GM23338 (cell line): ENCODE measurements around the gene AJUBA. TPM values are rescaled to one million over a fixed set of nuclear protein-coding genes. Genes with fewer than 3 reads are reported as not detected.

Experiments used
- ATAC-seq: fragments of 200-7000 bp; cut with Tn5 transposase; 3 replicates; pipeline ENCODE4 v1.9.1; 2020
- DNase-seq: peaks from one replicate; pipeline ENCODE4 v3.0.0-alpha.2; 2015; ENCODE audit warnings: low spot score
- H2AFZ ChIP-seq: fragments of 200-600 bp; sonication (generic); 2 replicates; pipeline ENCODE4 v1.8.0; 2016; ENCODE audit warnings: antibody characterized with exemption, mild to moderate bottlenecking, moderate library complexity
- H3F3A ChIP-seq: fragments of 200-600 bp; sonication (generic); replicated peaks from 2 replicates; pipeline ENCODE4 v1.8.0; 2017; ENCODE audit warnings: antibody characterized with exemption, mixed run types, low read depth
- H3K27ac ChIP-seq: fragments of 200-600 bp; sonication (generic); 2 replicates; pipeline ENCODE4 v1.6.1; 2016; ENCODE audit warnings: low read depth
- H3K27me3 ChIP-seq: fragments of 200-600 bp; sonication (generic); 2 replicates; pipeline ENCODE4 v1.8.0; 2016; ENCODE audit warnings: mild to moderate bottlenecking, mixed run types, moderate library complexity; ENCODE audit not compliant: insufficient read depth
- H3K36me3 ChIP-seq: fragments of 200-600 bp; sonication (generic); 2 replicates; pipeline ENCODE4 v1.8.0; 2016; ENCODE audit warnings: mild to moderate bottlenecking; ENCODE audit not compliant: insufficient read depth
- H3K4me1 ChIP-seq: fragments of 200-600 bp; sonication (generic); 2 replicates; pipeline ENCODE4 v1.8.0; 2016; ENCODE audit warnings: mild to moderate bottlenecking, moderate library complexity; ENCODE audit not compliant: insufficient read depth
- H3K4me2 ChIP-seq: fragments of 200-600 bp; sonication (generic); 2 replicates; pipeline ENCODE4 v1.7.1; 2017; ENCODE audit warnings: mixed run types
- H3K4me3 ChIP-seq: fragments of 200-600 bp; sonication (generic); 2 replicates; pipeline ENCODE4 v1.6.1; 2016; ENCODE audit warnings: mixed run types
- H3K79me2 ChIP-seq: fragments of 200-600 bp; sonication (generic); replicated peaks from 2 replicates; pipeline ENCODE4 v1.8.0; 2017; ENCODE audit warnings: mild to moderate bottlenecking; ENCODE audit not compliant: insufficient read depth
- H3K9me2 ChIP-seq: fragments of 200-600 bp; sonication (generic); 2 replicates; pipeline ENCODE4 v1.8.0; 2017; ENCODE audit not compliant: insufficient read depth
- H4K20me1 ChIP-seq: fragments of 200-600 bp; sonication (generic); replicated peaks from 2 replicates; pipeline ENCODE4 v1.8.0; 2017; ENCODE audit warnings: mild to moderate bottlenecking; ENCODE audit not compliant: insufficient read depth
- H3K27ac Mint-ChIP-seq: 2 replicates; pipeline ENCODE4 v1.8.0; 2020; ENCODE audit warnings: inconsistent platforms, mild to moderate bottlenecking, moderate library complexity, mixed read lengths
- H3K27me3 Mint-ChIP-seq: 3 replicates; pipeline ENCODE4 v1.8.0; 2022; ENCODE audit warnings: low read depth, mild to moderate bottlenecking, moderate library complexity, mixed read lengths, inconsistent platforms; ENCODE audit not compliant: insufficient read depth, poor library complexity
- H3K36me3 Mint-ChIP-seq: 3 replicates; pipeline ENCODE4 v1.8.0; 2021; ENCODE audit warnings: low read depth, mild to moderate bottlenecking, inconsistent platforms, moderate library complexity, mixed read lengths
- H3K4me1 Mint-ChIP-seq: 3 replicates; pipeline ENCODE4 v1.8.0; 2020; ENCODE audit warnings: mild to moderate bottlenecking, inconsistent platforms, mixed read lengths
- H3K4me3 Mint-ChIP-seq: 3 replicates; pipeline ENCODE4 v1.8.0; 2021; ENCODE audit warnings: moderate library complexity, mild to moderate bottlenecking, inconsistent platforms, mixed read lengths
- H3K9me3 Mint-ChIP-seq: 3 replicates; pipeline ENCODE4 v1.8.0; 2020; ENCODE audit warnings: moderate library complexity, mild to moderate bottlenecking, inconsistent platforms, mixed read lengths
- CREB1 ChIP-seq: fragments of 250-450 bp; sonication (Bioruptor Pico); IDR thresholded peaks from 2 replicates; pipeline ENCODE4 v1.5.0; 2020; ENCODE audit warnings: low read depth, mild to moderate bottlenecking, moderate library complexity
- JUNB ChIP-seq: IDR thresholded peaks from one replicate; pipeline ENCODE4 v1.6.1; 2016; ENCODE audit warnings: antibody characterized with exemption; ENCODE audit not compliant: unreplicated experiment
- polyA plus RNA-seq: library from polyadenylated mRNA; unstranded; fragments of >200 nt; fragmentation: Nextera tagmentation; extraction: Ambion mirVana; gene quantifications from 2 replicates; pipeline ENCODE4 v1.2.1, GENCODE V29; 2016
- total RNA-seq: library from RNA; depleted of rRNA; stranded (reverse); fragments of >200 nt; shearing (Covaris generic); gene quantifications from 2 replicates; pipeline ENCODE4 v1.2.3, GENCODE V29; 2014
- TF ChIP-seq, protein P1 (sequence below), 2 experiments: fragments of 200-600 bp in 1 of 2; sonication (generic) in 1 of 2; conservative IDR thresholded peaks; 2 replicates each; pipeline versions ENCODE4 v1.5.1 to v1.6.1; 2016 to 2017; ENCODE audit warnings: antibody characterized with exemption in 2 of 2, low read depth in 2 of 2, mild to moderate bottlenecking in 2 of 2, moderate library complexity in 1 of 2
- TF ChIP-seq, protein P2 (sequence below): IDR thresholded peaks from one replicate; pipeline ENCODE4 v1.6.1; 2018; ENCODE audit warnings: antibody characterized with exemption; ENCODE audit not compliant: unreplicated experiment
- TF ChIP-seq, protein P3 (sequence below): fragments of 250-450 bp; sonication (Bioruptor Pico); IDR thresholded peaks from 2 replicates; pipeline ENCODE4 v1.5.0; 2020; ENCODE audit warnings: mild to moderate bottlenecking, moderate library complexity

The AJUBA gene
- total and polyA plus RNA-seq, 2 experiments from 2014 or later, result 11.8 to 55.9 TPM

DNA sequence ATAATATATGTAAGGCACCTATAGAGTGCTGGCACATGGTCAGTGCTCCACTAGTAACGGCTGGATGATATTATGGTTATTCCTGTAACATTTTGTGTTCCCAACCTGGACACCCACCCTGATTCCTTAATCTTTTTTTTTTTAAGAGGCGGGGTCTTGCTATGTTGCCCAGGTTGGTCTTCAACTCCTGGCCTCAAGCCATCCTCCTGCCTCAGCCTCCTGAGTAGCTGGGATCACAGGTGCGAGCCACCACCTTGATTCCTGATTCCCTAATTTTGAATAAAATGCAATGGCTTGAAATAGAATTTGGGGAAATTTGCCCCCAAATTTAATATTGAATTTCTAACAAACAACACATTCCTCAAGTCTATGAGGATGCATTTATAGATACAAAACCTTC is 20.2 kb upstream of the AJUBA start:
- Mint-ChIP-seq H3K9me3 (no peaks in the 10 kb centered on the region), H3K27me3 (peaks cover 6% of the 10 kb centered on the region), H3K27ac (no peak overlapping the region), H3K36me3 (no peaks in the 10 kb centered on the region; the same call in 1 of the 3 replicates), H3K4me3 (no peak overlapping the region), H3K4me1 (peaks cover 16% of the 10 kb centered on the region)
- TF ChIP-seq, protein P1, sequence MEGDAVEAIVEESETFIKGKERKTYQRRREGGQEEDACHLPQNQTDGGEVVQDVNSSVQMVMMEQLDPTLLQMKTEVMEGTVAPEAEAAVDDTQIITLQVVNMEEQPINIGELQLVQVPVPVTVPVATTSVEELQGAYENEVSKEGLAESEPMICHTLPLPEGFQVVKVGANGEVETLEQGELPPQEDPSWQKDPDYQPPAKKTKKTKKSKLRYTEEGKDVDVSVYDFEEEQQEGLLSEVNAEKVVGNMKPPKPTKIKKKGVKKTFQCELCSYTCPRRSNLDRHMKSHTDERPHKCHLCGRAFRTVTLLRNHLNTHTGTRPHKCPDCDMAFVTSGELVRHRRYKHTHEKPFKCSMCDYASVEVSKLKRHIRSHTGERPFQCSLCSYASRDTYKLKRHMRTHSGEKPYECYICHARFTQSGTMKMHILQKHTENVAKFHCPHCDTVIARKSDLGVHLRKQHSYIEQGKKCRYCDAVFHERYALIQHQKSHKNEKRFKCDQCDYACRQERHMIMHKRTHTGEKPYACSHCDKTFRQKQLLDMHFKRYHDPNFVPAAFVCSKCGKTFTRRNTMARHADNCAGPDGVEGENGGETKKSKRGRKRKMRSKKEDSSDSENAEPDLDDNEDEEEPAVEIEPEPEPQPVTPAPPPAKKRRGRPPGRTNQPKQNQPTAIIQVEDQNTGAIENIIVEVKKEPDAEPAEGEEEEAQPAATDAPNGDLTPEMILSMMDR (conservative IDR thresholded peaks at IDR 0.05; ENCODE audit: low read depth in 2 of 2), result no peak
- no peak for TF ChIP-seq JUNB
- TF ChIP-seq, protein P2, sequence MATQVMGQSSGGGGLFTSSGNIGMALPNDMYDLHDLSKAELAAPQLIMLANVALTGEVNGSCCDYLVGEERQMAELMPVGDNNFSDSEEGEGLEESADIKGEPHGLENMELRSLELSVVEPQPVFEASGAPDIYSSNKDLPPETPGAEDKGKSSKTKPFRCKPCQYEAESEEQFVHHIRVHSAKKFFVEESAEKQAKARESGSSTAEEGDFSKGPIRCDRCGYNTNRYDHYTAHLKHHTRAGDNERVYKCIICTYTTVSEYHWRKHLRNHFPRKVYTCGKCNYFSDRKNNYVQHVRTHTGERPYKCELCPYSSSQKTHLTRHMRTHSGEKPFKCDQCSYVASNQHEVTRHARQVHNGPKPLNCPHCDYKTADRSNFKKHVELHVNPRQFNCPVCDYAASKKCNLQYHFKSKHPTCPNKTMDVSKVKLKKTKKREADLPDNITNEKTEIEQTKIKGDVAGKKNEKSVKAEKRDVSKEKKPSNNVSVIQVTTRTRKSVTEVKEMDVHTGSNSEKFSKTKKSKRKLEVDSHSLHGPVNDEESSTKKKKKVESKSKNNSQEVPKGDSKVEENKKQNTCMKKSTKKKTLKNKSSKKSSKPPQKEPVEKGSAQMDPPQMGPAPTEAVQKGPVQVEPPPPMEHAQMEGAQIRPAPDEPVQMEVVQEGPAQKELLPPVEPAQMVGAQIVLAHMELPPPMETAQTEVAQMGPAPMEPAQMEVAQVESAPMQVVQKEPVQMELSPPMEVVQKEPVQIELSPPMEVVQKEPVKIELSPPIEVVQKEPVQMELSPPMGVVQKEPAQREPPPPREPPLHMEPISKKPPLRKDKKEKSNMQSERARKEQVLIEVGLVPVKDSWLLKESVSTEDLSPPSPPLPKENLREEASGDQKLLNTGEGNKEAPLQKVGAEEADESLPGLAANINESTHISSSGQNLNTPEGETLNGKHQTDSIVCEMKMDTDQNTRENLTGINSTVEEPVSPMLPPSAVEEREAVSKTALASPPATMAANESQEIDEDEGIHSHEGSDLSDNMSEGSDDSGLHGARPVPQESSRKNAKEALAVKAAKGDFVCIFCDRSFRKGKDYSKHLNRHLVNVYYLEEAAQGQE, result no peak
- Histone ChIP-seq H2AFZ (no peak overlapping the region), H4K20me1 (no peaks in the 10 kb centered on the region), H3K4me3 (no peak overlapping the region), H3K36me3 (no peaks in the 10 kb centered on the region), H3K4me2 (no peak overlapping the region), H3K9me2 (no peaks in the 10 kb centered on the region), H3K4me1 (peaks cover 11% of the 10 kb centered on the region; the same call in 1 of the 2 replicates), H3K27me3 (no peaks in the 10 kb centered on the region), H3K79me2 (no peaks in the 10 kb centered on the region), H3F3A (0 out of 2 replicates have a peak, but pooled peaks cover 7% of the 10 kb centered on the region), H3K27ac (no peak overlapping the region)
- DNase-seq (no peak), ATAC-seq (no peak)

- Histone ChIP-seq H2AFZ (no peak overlapping the region), H4K20me1 (no peaks in the 10 kb centered on the region), H3K4me3 (no peak overlapping the region), H3K4me1 (0 out of 2 replicates have a peak, but pooled peaks cover 3% of the 10 kb centered on the region), H3K9me2 (no peaks in the 10 kb centered on the region), H3F3A (0 out of 2 replicates have a peak, but pooled peaks cover 4% of the 10 kb centered on the region), H3K79me2 (no peaks in the 10 kb centered on the region), H3K36me3 (no peaks in the 10 kb centered on the region), H3K27ac (no peak overlapping the region), H3K27me3 (no peaks in the 10 kb centered on the region), H3K4me2 (no peak overlapping the region)
- Mint-ChIP-seq H3K9me3 (no peaks in the 10 kb centered on the region), H3K36me3 (no peaks in the 10 kb centered on the region), H3K4me3 (no peak overlapping the region), H3K27ac (no peak overlapping the region), H3K27me3 (peaks cover 4% of the 10 kb centered on the region), H3K4me1 (peaks cover 7% of the 10 kb centered on the region)
- ATAC-seq (no peak), DNase-seq (no peak)
- TF ChIP-seq, protein P3, sequence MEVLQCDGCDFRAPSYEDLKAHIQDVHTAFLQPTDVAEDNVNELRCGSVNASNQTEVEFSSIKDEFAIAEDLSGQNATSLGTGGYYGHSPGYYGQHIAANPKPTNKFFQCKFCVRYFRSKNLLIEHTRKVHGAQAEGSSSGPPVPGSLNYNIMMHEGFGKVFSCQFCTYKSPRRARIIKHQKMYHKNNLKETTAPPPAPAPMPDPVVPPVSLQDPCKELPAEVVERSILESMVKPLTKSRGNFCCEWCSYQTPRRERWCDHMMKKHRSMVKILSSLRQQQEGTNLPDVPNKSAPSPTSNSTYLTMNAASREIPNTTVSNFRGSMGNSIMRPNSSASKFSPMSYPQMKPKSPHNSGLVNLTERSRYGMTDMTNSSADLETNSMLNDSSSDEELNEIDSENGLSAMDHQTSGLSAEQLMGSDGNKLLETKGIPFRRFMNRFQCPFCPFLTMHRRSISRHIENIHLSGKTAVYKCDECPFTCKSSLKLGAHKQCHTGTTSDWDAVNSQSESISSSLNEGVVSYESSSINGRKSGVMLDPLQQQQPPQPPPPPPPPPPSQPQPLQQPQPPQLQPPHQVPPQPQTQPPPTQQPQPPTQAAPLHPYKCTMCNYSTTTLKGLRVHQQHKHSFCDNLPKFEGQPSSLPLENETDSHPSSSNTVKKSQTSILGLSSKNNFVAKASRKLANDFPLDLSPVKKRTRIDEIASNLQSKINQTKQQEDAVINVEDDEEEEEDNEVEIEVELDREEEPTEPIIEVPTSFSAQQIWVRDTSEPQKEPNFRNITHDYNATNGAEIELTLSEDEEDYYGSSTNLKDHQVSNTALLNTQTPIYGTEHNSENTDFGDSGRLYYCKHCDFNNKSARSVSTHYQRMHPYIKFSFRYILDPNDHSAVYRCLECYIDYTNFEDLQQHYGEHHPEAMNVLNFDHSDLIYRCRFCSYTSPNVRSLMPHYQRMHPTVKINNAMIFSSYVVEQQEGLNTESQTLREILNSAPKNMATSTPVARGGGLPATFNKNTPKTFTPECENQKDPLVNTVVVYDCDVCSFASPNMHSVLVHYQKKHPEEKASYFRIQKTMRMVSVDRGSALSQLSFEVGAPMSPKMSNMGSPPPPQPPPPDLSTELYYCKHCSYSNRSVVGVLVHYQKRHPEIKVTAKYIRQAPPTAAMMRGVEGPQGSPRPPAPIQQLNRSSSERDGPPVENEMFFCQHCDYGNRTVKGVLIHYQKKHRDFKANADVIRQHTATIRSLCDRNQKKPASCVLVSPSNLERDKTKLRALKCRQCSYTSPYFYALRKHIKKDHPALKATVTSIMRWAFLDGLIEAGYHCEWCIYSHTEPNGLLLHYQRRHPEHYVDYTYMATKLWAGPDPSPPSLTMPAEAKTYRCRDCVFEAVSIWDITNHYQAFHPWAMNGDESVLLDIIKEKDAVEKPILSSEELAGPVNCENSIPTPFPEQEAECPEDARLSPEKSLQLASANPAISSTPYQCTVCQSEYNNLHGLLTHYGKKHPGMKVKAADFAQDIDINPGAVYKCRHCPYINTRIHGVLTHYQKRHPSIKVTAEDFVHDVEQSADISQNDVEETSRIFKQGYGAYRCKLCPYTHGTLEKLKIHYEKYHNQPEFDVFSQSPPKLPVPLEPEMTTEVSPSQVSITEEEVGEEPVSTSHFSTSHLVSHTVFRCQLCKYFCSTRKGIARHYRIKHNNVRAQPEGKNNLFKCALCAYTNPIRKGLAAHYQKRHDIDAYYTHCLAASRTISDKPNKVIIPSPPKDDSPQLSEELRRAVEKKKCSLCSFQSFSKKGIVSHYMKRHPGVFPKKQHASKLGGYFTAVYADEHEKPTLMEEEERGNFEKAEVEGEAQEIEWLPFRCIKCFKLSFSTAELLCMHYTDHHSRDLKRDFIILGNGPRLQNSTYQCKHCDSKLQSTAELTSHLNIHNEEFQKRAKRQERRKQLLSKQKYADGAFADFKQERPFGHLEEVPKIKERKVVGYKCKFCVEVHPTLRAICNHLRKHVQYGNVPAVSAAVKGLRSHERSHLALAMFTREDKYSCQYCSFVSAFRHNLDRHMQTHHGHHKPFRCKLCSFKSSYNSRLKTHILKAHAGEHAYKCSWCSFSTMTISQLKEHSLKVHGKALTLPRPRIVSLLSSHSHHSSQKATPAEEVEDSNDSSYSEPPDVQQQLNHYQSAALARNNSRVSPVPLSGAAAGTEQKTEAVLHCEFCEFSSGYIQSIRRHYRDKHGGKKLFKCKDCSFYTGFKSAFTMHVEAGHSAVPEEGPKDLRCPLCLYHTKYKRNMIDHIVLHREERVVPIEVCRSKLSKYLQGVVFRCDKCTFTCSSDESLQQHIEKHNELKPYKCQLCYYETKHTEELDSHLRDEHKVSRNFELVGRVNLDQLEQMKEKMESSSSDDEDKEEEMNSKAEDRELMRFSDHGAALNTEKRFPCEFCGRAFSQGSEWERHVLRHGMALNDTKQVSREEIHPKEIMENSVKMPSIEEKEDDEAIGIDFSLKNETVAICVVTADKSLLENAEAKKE (CRISPR knock-in tag), result no peak
- TF ChIP-seq CREB1 (CRISPR knock-in tag), result no peak
These were observed 18.5 kb upstream of the AJUBA start for GRCh38 chr14:23000860-23001259.
